HepG2 (cell line): Measurements from ENCODE around the gene PDCD2. TPM values are rescaled to one million over a fixed set of nuclear protein-coding genes. Genes with fewer than 3 reads are reported as not detected.

Experiments used
- EED ChIP-seq: sonication (generic); formaldehyde crosslinking; IDR thresholded peaks from 2 replicates; pipeline ENCODE4 v1.5.0; 2020; ENCODE audit warnings: mild to moderate bottlenecking, missing genetic modification reagents
- FOXA3 ChIP-seq: IDR thresholded peaks from 2 replicates; pipeline ENCODE4 v1.6.1; 2016; ENCODE audit warnings: missing genetic modification reagents, missing compliant biosample characterization
- polyA plus RNA-seq, 8 experiments: library from polyadenylated mRNA; depleted of rRNA in 3 of 8; stranded (reverse) in 7 of 8; unstranded in 1 of 8; fragments of >200 nt; fragmentation: Illumina TruSeq in 4 of 8; extraction: Trizol in 4 of 8; gene quantifications; 2 replicates each; pipeline versions ENCODE4 v1.2.1 to v1.2.3, GENCODE V29; 2011 to 2016; ENCODE audit warnings: low read depth in 4 of 8, missing spikeins in 1 of 8, mixed read lengths in 1 of 8; ENCODE audit not compliant: insufficient read depth in 1 of 8
- total RNA-seq, 5 experiments: library from RNA; depleted of rRNA; stranded (reverse); fragments of >200 nt; fragmentation: Illumina TruSeq; extraction: Trizol; gene quantifications; 2 replicates each; pipeline ENCODE4 v1.2.3, GENCODE V29; 2016; ENCODE audit warnings: low read depth in 1 of 5
- TF ChIP-seq, protein P1 (sequence below): sonication (generic); formaldehyde crosslinking; IDR thresholded peaks from 2 replicates; pipeline ENCODE4 v1.5.1; 2020; ENCODE audit warnings: mild to moderate bottlenecking, missing genetic modification reagents, borderline replicate concordance
- TF ChIP-seq, protein P2 (sequence below): sonication (generic); formaldehyde crosslinking; conservative IDR thresholded peaks from 2 replicates; pipeline ENCODE4 v1.8.1; 2023; ENCODE audit warnings: missing genetic modification reagents
- TF ChIP-seq, protein P3 (sequence below): sonication (generic); formaldehyde crosslinking; IDR thresholded peaks from 2 replicates; pipeline ENCODE4 v1.5.0; 2020; ENCODE audit warnings: missing genetic modification reagents

PDCD2 gene
- total and polyA plus RNA-seq, 2 of the 13 experiments (the other 11 are each of a cell fraction or from before 2014, with no cell fraction given) = 83.6 to 133 TPM

DNA sequence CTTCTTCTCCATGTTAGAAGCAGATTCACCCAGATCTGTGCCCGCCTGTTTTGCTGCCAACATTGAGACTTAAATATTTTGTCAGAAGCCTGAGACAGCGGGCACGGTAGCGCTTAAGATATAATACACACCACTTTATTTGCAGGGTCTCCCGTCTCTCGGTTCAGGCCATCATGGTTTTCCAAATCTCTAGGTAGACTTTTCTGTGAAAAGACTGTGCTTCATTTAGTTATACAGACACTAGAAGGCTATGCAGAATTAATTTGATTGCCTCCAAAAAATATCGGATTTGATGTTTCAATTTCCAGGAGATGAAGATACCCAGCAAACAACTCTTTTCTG lies 29.7 kb downstream of the PDCD2 start (continued):
- TF ChIP-seq, protein P1, sequence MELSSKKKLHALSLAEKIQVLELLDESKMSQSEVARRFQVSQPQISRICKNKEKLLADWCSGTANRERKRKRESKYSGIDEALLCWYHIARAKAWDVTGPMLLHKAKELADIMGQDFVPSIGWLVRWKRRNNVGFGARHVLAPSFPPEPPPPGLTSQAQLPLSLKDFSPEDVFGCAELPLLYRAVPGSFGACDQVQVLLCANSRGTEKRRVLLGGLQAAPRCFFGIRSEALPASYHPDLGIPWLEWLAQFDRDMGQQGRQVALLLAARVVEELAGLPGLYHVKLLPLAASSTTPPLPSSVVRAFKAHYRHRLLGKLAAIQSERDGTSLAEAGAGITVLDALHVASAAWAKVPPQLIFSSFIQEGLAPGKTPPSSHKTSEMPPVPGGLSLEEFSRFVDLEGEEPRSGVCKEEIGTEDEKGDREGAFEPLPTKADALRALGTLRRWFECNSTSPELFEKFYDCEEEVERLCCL (CRISPR knock-in tag) = no peak
- TF ChIP-seq, protein P2, sequence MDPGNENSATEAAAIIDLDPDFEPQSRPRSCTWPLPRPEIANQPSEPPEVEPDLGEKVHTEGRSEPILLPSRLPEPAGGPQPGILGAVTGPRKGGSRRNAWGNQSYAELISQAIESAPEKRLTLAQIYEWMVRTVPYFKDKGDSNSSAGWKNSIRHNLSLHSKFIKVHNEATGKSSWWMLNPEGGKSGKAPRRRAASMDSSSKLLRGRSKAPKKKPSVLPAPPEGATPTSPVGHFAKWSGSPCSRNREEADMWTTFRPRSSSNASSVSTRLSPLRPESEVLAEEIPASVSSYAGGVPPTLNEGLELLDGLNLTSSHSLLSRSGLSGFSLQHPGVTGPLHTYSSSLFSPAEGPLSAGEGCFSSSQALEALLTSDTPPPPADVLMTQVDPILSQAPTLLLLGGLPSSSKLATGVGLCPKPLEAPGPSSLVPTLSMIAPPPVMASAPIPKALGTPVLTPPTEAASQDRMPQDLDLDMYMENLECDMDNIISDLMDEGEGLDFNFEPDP (CRISPR knock-in tag) = 0 out of 2 replicates have a peak, but pooled peaks have one; percentile 97
- TF ChIP-seq, protein P3, sequence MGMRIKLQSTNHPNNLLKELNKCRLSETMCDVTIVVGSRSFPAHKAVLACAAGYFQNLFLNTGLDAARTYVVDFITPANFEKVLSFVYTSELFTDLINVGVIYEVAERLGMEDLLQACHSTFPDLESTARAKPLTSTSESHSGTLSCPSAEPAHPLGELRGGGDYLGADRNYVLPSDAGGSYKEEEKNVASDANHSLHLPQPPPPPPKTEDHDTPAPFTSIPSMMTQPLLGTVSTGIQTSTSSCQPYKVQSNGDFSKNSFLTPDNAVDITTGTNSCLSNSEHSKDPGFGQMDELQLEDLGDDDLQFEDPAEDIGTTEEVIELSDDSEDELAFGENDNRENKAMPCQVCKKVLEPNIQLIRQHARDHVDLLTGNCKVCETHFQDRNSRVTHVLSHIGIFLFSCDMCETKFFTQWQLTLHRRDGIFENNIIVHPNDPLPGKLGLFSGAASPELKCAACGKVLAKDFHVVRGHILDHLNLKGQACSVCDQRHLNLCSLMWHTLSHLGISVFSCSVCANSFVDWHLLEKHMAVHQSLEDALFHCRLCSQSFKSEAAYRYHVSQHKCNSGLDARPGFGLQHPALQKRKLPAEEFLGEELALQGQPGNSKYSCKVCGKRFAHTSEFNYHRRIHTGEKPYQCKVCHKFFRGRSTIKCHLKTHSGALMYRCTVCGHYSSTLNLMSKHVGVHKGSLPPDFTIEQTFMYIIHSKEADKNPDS = 0 out of 2 replicates have a peak, but pooled peaks have one; percentile 33
- TF ChIP-seq EED (no peak), FOXA3 (CRISPR knock-in tag) (no peak)
